G401.6 (cell line): ENCODE measurements around the gene TLX1.

ENCODE experiments used
- FAIRE-seq: peaks from 2 replicates; lab custom pipeline; 2012; peaks lifted over from hg19 to GRCh38; lab: Jason Lieb, UNC

TLX1 gene

GRCh38 chr10:101134299-101135127 lies 3.4 kb downstream of the TLX1 start:
- FAIRE-seq: no peak

GRCh38 chr10:101135141-101136006 lies 4.3 kb downstream of the TLX1 start:
- no peak for FAIRE-seq

- no peak for FAIRE-seq
These were observed 5.1 kb downstream of the TLX1 start for GRCh38 chr10:101136007-101136707.

GRCh38 chr10:101136708-101137121 lies 5.6 kb downstream of the TLX1 start:
- FAIRE-seq: no peak

GRCh38 chr10:101137271-101137670 lies 6.2 kb downstream of the TLX1 start:
- no peak for FAIRE-seq

- FAIRE-seq: no peak
These were observed 7.8 kb downstream of the TLX1 start for GRCh38 chr10:101138788-101139420.

GRCh38 chr10:101139421-101139911 lies 8.4 kb downstream of the TLX1 start:
- no peak for FAIRE-seq

- FAIRE-seq: no peak
These were observed 9.2 kb downstream of the TLX1 start for GRCh38 chr10:101140084-101140949.

GRCh38 chr10:101140950-101141615 lies 10.0 kb downstream of the TLX1 start:
- FAIRE-seq: no peak

- FAIRE-seq: peak; percentile 69
These were observed 10.8 kb downstream of the TLX1 start for GRCh38 chr10:101141616-101142532.

GRCh38 chr10:101142533-101143344 lies 11.6 kb downstream of the TLX1 start:
- FAIRE-seq: no peak

GRCh38 chr10:101143345-101143630 lies 12.2 kb downstream of the TLX1 start:
- FAIRE-seq: no peak

GRCh38 chr10:101144053-101144452 lies 13.0 kb downstream of the TLX1 start:
- FAIRE-seq: no peak

- no peak for FAIRE-seq
These were observed 14.0 kb downstream of the TLX1 start for GRCh38 chr10:101145145-101145544.

GRCh38 chr10:101145750-101146391 lies 14.8 kb downstream of the TLX1 start:
- no peak for FAIRE-seq

- no peak for FAIRE-seq
These were observed 15.5 kb downstream of the TLX1 start for GRCh38 chr10:101146392-101147251.

GRCh38 chr10:101151395-101151794 lies 20.3 kb downstream of the TLX1 start:
- FAIRE-seq: no peak
